Trophoblast cell (in vitro differentiated cells and primary cell): ENCODE results near the gene SYT1.
A peak's percentile ranks its signal among the peaks of the same experiment; 100 is the strongest.
"Not testable (repeated sequence)": the region's sequence is repeated elsewhere in the genome, so short reads cannot be mapped to it uniquely, and the experiment has no call there.

Experiments
- DNase-seq, 2 donors: peaks; one replicate each; pipeline ENCODE4 v3.0.0-alpha.2; 2016
- H2AFZ ChIP-seq: 2 replicates; pipeline ENCODE4 v1.6.1; 2013; ENCODE audit warnings: low read length, moderate library complexity, mild to moderate bottlenecking; ENCODE audit not compliant: insufficient read depth, poor library complexity
- H2AK5ac ChIP-seq: 2 replicates; pipeline ENCODE4 v1.6.1; 2013; ENCODE audit warnings: mild to moderate bottlenecking, low read length
- H2BK120ac ChIP-seq: 2 replicates; pipeline ENCODE4 v1.6.1; 2013; ENCODE audit warnings: low read length, mild to moderate bottlenecking, moderate library complexity; ENCODE audit not compliant: insufficient read depth, poor library complexity
- H2BK12ac ChIP-seq: 2 replicates; pipeline ENCODE4 v1.6.1; 2013; ENCODE audit warnings: mild to moderate bottlenecking, low read length, moderate library complexity
- H2BK5ac ChIP-seq: 2 replicates; pipeline ENCODE4 v1.6.1; 2013; ENCODE audit warnings: low read length, low read depth, moderate library complexity, mild to moderate bottlenecking; ENCODE audit not compliant: poor library complexity
- H3K14ac ChIP-seq: 2 replicates; pipeline ENCODE4 v1.6.1; 2013; ENCODE audit warnings: mild to moderate bottlenecking, low read length
- H3K18ac ChIP-seq: 2 replicates; pipeline ENCODE4 v1.6.1; 2013; ENCODE audit warnings: mild to moderate bottlenecking, low read length
- H3K23ac ChIP-seq: 2 replicates; pipeline ENCODE4 v1.6.1; 2013; ENCODE audit warnings: low read length
- H3K27ac ChIP-seq: 2 replicates; pipeline ENCODE4 v1.5.1; 2013; ENCODE audit warnings: low read depth, mild to moderate bottlenecking, inconsistent platforms, low read length, moderate library complexity
- H3K27me3 ChIP-seq: 2 replicates; pipeline ENCODE4 v1.6.1; 2013; ENCODE audit warnings: inconsistent platforms, mild to moderate bottlenecking, low read length, moderate library complexity; ENCODE audit not compliant: insufficient read depth
- H3K36me3 ChIP-seq, 2 experiments: 1 replicate in 1 of 2; 2 replicates in 1 of 2; pipeline ENCODE4 v1.6.1; 2013; ENCODE audit warnings: low read length in 2 of 2, mild to moderate bottlenecking in 2 of 2, moderate library complexity in 1 of 2; ENCODE audit not compliant: insufficient read depth in 2 of 2, control insufficient read depth in 1 of 2
- H3K4ac ChIP-seq: 2 replicates; pipeline ENCODE4 v1.6.1; 2013; ENCODE audit warnings: low read depth, mild to moderate bottlenecking, low read length, moderate library complexity
- H3K4me1 ChIP-seq, 2 experiments: 1 replicate in 1 of 2; 2 replicates in 1 of 2; pipeline ENCODE4 v1.6.1; 2013; ENCODE audit warnings: low read length in 2 of 2, mild to moderate bottlenecking in 2 of 2, moderate library complexity in 1 of 2; ENCODE audit not compliant: insufficient read depth in 2 of 2, control insufficient read depth in 1 of 2
- H3K4me2 ChIP-seq: 2 replicates; pipeline ENCODE4 v1.6.1; 2013; ENCODE audit warnings: inconsistent platforms, mild to moderate bottlenecking, low read length, moderate library complexity
- H3K4me3 ChIP-seq: 2 replicates; pipeline ENCODE4 v1.5.1; 2013; ENCODE audit warnings: mild to moderate bottlenecking, low read depth, low read length, inconsistent platforms
- H3K79me1 ChIP-seq: one replicate; pipeline ENCODE4 v1.6.1; 2013; ENCODE audit warnings: low read length
- H3K79me2 ChIP-seq: 2 replicates; pipeline ENCODE4 v1.6.1; 2013; ENCODE audit warnings: low read length, mild to moderate bottlenecking; ENCODE audit not compliant: control insufficient read depth, insufficient read depth, poor library complexity
- H3K9ac ChIP-seq: 2 replicates; pipeline ENCODE4 v1.6.1; 2013; ENCODE audit warnings: mild to moderate bottlenecking, low read length
- H3K9me3 ChIP-seq: 2 replicates; pipeline ENCODE4 v1.6.1; 2013; ENCODE audit warnings: low read depth, mild to moderate bottlenecking, control low read depth, inconsistent platforms, low read length; ENCODE audit not compliant: insufficient read depth
- H4K12ac ChIP-seq: 2 replicates; pipeline ENCODE4 v1.6.1; 2013; ENCODE audit warnings: low read depth, mild to moderate bottlenecking, low read length, moderate library complexity
- H4K8ac ChIP-seq: 2 replicates; pipeline ENCODE4 v1.6.1; 2013; ENCODE audit warnings: low read depth, mild to moderate bottlenecking, low read length, moderate library complexity
- H4K91ac ChIP-seq: one replicate; pipeline ENCODE4 v1.6.1; 2013; ENCODE audit warnings: low read depth, mild to moderate bottlenecking, low read length, moderate library complexity
- WGBS: extraction: QIAGEN DNeasy Blood & Tissue Kit; methylation state at CpG from one replicate; pipeline ENCODE4 v1.1.7; 2013; ENCODE audit warnings: missing lambda C conversion rate; ENCODE audit not compliant: insufficient read length, insufficient coverage; ENCODE audit errors: extremely low coverage; 5-methylcytosine and 5-hydroxymethylcytosine counted together

The SYT1 gene

GRCh38 chr12:78829690-78830089 lies 34.9 kb upstream of the SYT1 start:
- no peak overlapping the region for H4K91ac ChIP-seq
- H3K4ac ChIP-seq: no peak overlapping the region
- H4K8ac ChIP-seq: no peak overlapping the region
- H2AK5ac ChIP-seq: no peak overlapping the region
- H3K27me3 ChIP-seq: no peaks in the 10 kb centered on the region
- H2BK12ac ChIP-seq: no peak overlapping the region
- no peak overlapping the region for H3K14ac ChIP-seq
- no peak overlapping the region for H3K4me3 ChIP-seq
- H3K9ac ChIP-seq: no peak overlapping the region
- no peak overlapping the region for H2BK5ac ChIP-seq
- H2AFZ ChIP-seq: no peak overlapping the region
- no peak overlapping the region for H3K23ac ChIP-seq
- no peak for DNase-seq
- no peaks in the 10 kb centered on the region for H3K79me2 ChIP-seq
- H3K36me3 ChIP-seq: no peaks in the 10 kb centered on the region
- H3K27ac ChIP-seq: no peak overlapping the region
- no CpG with 5 or more reads among the region's 2 CpGs for WGBS
- H3K4me1 ChIP-seq: no peaks in the 10 kb centered on the region
- H3K79me1 ChIP-seq: no peaks in the 10 kb centered on the region
- H4K12ac ChIP-seq: no peak overlapping the region
- no peak overlapping the region for H3K18ac ChIP-seq
- no peak overlapping the region for H2BK120ac ChIP-seq
- no peak overlapping the region for H3K4me2 ChIP-seq
- no peaks in the 10 kb centered on the region for H3K9me3 ChIP-seq

DNA sequence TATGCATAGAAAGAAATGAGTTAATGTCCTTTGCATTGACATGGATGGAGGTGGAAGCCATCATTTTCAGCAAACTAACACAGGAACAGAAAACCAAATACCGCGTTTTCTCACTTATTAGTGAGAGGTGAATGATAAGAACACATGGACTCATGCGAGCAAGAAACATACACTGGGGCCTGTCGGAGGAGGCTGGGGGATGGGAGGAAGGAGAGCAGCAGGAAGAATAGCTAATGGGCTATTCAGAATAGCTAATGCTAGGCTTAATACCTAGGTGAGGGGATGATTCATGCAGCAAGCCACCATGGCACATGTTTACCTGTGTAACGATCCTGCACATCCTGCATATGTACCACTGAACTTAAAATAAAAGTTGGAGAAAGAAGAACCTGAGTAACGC lies 29.1 kb upstream of the SYT1 start:
- Histone ChIP-seq H2BK5ac (no peak overlapping the region), H4K8ac (no peak overlapping the region), H3K23ac (no peak overlapping the region), H2AFZ (no peak overlapping the region), H3K36me3 (no peaks in the 10 kb centered on the region), H3K4ac (no peak overlapping the region), H3K27me3 (no peaks in the 10 kb centered on the region), H3K18ac (no peak overlapping the region), H3K9me3 (no peaks in the 10 kb centered on the region), H2BK120ac (no peak overlapping the region), H2AK5ac (no peak overlapping the region), H4K91ac (no peak overlapping the region), H3K4me2 (no peak overlapping the region), H3K4me1 (no peaks in the 10 kb centered on the region), H4K12ac (no peak overlapping the region), H3K4me3 (no peak overlapping the region), H3K79me2 (no peaks in the 10 kb centered on the region), H3K9ac (no peak overlapping the region), H3K14ac (no peak overlapping the region), H2BK12ac (no peak overlapping the region), H3K27ac (no peak overlapping the region), H3K79me1 (no peaks in the 10 kb centered on the region)
- WGBS: no CpG with 5 or more reads among the region's 6 CpGs
- DNase-seq: no peak

DNA sequence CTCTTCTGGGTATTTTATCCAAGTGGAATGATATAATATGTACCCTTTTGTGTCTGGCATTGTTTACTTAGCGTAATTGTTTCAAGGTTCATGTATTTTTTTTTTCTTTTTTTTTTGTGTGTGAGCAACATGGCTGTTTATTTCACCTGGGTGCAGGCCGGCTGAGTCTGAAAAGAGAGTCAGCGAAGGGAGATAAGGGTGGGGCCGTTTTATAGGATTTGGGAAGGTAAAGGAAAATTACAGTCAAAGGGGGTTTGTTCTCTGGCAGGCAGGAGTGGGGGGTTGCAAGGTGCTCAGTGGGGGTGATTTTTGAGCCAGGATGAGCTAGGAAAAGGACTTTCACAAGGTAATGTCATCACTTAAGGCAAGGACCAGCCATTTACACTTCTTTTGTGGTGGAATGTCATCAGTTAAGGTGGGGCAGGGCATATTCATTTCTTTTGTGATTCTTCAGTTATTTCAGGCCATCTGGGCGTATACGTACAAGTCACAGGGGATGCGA lies 24.0 kb upstream of the SYT1 start:
- H2BK120ac ChIP-seq, DNase-seq, H4K8ac ChIP-seq, H2BK12ac ChIP-seq, H2AFZ ChIP-seq, H3K4ac ChIP-seq, H3K27ac ChIP-seq, H3K18ac ChIP-seq, H3K14ac ChIP-seq, H3K4me3 ChIP-seq, H3K9me3 ChIP-seq, H4K91ac ChIP-seq, H2AK5ac ChIP-seq, H3K4me2 ChIP-seq, H2BK5ac ChIP-seq, H3K4me1 ChIP-seq, H4K12ac ChIP-seq, H3K27me3 ChIP-seq, H3K9ac ChIP-seq, H3K36me3 ChIP-seq, H3K79me1 ChIP-seq, H3K79me2 ChIP-seq, H3K23ac ChIP-seq: not testable (repeated sequence)
- no CpG with 5 or more reads among the region's 7 CpGs for WGBS

GRCh38 chr12:78853231-78853630 lies 11.3 kb upstream of the SYT1 start:
- H3K4ac ChIP-seq: no peak overlapping the region
- no peak overlapping the region for H3K4me3 ChIP-seq
- no peak overlapping the region for H3K18ac ChIP-seq
- H3K9ac ChIP-seq: no peak overlapping the region
- no peaks in the 10 kb centered on the region for H3K4me1 ChIP-seq
- H2AFZ ChIP-seq: no peak overlapping the region
- no peak overlapping the region for H3K14ac ChIP-seq
- no peak overlapping the region for H3K27ac ChIP-seq
- H4K8ac ChIP-seq: no peak overlapping the region
- H3K79me2 ChIP-seq: no peaks in the 10 kb centered on the region
- peak; percentile 26 to 55 for DNase-seq
- no peaks in the 10 kb centered on the region for H3K9me3 ChIP-seq
- no peak overlapping the region for H2AK5ac ChIP-seq
- no peaks in the 10 kb centered on the region for H3K79me1 ChIP-seq
- no peak overlapping the region for H2BK120ac ChIP-seq
- H3K27me3 ChIP-seq: no peaks in the 10 kb centered on the region
- no peak overlapping the region for H4K12ac ChIP-seq
- no peak overlapping the region for H3K4me2 ChIP-seq
- no peaks in the 10 kb centered on the region for H3K36me3 ChIP-seq
- H2BK12ac ChIP-seq: no peak overlapping the region
- no peak overlapping the region for H2BK5ac ChIP-seq
- no peak overlapping the region for H4K91ac ChIP-seq
- no peak overlapping the region for H3K23ac ChIP-seq
